Stimulated activated CD8-positive, alpha-beta memory T cell treated with anti-CD3 and anti-CD28 coated beads, Interleukin-2, amount 100 ng/mL, for 1 hour (primary cell): ENCODE results near the gene TAF8.

Experiments
- DNase-seq, 2 donors: peaks; one replicate each; pipeline ENCODE4 v3.0.0-alpha.2; 2020; ENCODE audit warnings: low read depth in 2 of 2

TAF8 gene

GRCh38 chr6:42123379-42124103, 73.2 kb downstream of the TAF8 start:
- no peak for DNase-seq

- no peak for DNase-seq
Measured at GRCh38 chr6:42124223-42124836, 74.0 kb downstream of the TAF8 start.

GRCh38 chr6:42125231-42125630, 74.9 kb downstream of the TAF8 start:
- no peak for DNase-seq

- no peak for DNase-seq
Measured at GRCh38 chr6:42125663-42126062, 75.3 kb downstream of the TAF8 start.

GRCh38 chr6:42128460-42129359, 78.4 kb downstream of the TAF8 start:
- no peak for DNase-seq

- no peak for DNase-seq
Measured at GRCh38 chr6:42129360-42129676, 79.0 kb downstream of the TAF8 start.

GRCh38 chr6:42131531-42131930, 81.2 kb downstream of the TAF8 start:
- no peak for DNase-seq

- DNase-seq = no peak
Measured at GRCh38 chr6:42133926-42134325, 83.6 kb downstream of the TAF8 start.

GRCh38 chr6:42135161-42135560, 84.8 kb downstream of the TAF8 start:
- no peak for DNase-seq

- DNase-seq = no peak
Measured at GRCh38 chr6:42135722-42136121, 85.4 kb downstream of the TAF8 start.

GRCh38 chr6:42136508-42137193, 86.3 kb downstream of the TAF8 start:
- DNase-seq = no peak
